ENCODE measurements around the gene TMEM63A. TPM values are rescaled to one million over a fixed set of nuclear protein-coding genes. Genes with fewer than 3 reads are reported as not detected.

Gene TMEM63A
- total RNA-seq, 4 donors from 2014 or later, result 14.6 to 30.7 (median 24.5) TPM

DNA sequence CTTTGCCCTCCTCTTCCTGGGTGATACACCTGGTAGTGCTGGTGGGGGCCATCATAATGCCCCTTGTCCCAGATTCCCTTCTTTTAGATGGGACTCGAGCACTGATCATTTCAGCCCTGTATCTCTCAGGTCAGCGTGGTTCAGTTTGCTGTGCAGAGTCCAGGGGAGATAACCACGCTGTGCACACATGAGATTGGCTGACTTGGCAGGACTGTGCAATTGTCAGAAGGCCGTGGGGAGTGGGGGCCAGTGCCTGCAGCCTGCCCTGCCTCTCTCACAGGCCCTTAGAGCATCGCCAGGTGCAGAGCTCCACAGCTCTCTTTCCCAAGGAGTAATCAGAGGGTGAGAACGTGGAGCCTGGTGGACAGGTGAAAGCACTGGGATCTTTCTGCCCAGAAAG lies 57.1 kb downstream of the TMEM63A start:
- TF ChIP-seq POLR2AphosphoS5 (IDR thresholded peaks at IDR 0.05) (no peak), EP300 (IDR thresholded peaks at IDR 0.05) (no peak), POLR2A (IDR thresholded peaks at IDR 0.05; ENCODE audit: low read depth) (no peak)
- TF ChIP-seq, protein P1, sequence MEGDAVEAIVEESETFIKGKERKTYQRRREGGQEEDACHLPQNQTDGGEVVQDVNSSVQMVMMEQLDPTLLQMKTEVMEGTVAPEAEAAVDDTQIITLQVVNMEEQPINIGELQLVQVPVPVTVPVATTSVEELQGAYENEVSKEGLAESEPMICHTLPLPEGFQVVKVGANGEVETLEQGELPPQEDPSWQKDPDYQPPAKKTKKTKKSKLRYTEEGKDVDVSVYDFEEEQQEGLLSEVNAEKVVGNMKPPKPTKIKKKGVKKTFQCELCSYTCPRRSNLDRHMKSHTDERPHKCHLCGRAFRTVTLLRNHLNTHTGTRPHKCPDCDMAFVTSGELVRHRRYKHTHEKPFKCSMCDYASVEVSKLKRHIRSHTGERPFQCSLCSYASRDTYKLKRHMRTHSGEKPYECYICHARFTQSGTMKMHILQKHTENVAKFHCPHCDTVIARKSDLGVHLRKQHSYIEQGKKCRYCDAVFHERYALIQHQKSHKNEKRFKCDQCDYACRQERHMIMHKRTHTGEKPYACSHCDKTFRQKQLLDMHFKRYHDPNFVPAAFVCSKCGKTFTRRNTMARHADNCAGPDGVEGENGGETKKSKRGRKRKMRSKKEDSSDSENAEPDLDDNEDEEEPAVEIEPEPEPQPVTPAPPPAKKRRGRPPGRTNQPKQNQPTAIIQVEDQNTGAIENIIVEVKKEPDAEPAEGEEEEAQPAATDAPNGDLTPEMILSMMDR (IDR thresholded peaks at IDR 0.05), result no peak
- no peaks in the 10 kb centered on the region for H3K9me3 ChIP-seq
- intact Hi-C loops (cut with DNase I), result no loop called here
- H3K36me3 ChIP-seq, result peaks cover 14 to 38% (median 21%) of the 10 kb centered on the region in 4 donors
- no peak for DNase-seq (ENCODE audit: extremely low spot score)
- 91% methylated on average over 6 of the region's 6 CpGs for WGBS
- no peak overlapping the region for H3K4me3 ChIP-seq
- H3K27me3 ChIP-seq, result no peaks in the 10 kb centered on the region
- peaks cover 32 to 67% (median 58%) of the 10 kb centered on the region in 4 donors for H3K4me1 ChIP-seq
- no peak overlapping the region for H3K27ac ChIP-seq (replicated peaks in 1 of 4)

DNA sequence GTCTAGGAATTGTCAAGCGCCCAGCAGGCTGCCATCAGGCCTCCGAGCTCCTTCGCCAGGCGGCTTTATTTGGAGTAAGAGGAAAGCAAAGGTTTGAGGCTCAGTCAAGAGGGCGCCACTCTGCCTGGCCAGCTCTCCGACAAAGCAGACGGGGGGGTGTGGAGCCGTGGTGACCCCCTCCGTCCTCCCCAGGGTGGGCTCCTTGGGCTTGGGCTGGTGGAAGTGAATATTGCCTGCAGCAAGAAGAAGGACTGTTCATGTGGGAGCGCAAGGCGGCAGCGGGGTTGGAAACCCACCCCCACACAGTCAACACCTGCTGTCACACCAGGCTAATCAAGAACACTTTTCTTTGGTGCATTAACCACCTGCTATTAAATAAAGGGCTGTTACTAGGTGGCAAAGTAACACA lies 57.6 kb downstream of the TMEM63A start:
- TF ChIP-seq EP300 (IDR thresholded peaks at IDR 0.05), result no peak
- Histone ChIP-seq H3K9me3 (no peaks in the 10 kb centered on the region), H3K4me1 (peaks cover 37 to 72% (median 63%) of the 10 kb centered on the region in 4 donors), H3K27me3 (no peaks in the 10 kb centered on the region), H3K27ac (replicated peaks in 1 of 4) (peak overlapping the region in 1 of 4 donors; percentile 11), H3K4me3 (no peak overlapping the region), H3K36me3 (peaks cover 14 to 33% (median 17%) of the 10 kb centered on the region in 4 donors)
- no peak for DNase-seq (ENCODE audit: extremely low spot score)
- WGBS, result 94% methylated on average over 12 of the region's 12 CpGs
- intact Hi-C loops (cut with DNase I), result no loop called here

DNA sequence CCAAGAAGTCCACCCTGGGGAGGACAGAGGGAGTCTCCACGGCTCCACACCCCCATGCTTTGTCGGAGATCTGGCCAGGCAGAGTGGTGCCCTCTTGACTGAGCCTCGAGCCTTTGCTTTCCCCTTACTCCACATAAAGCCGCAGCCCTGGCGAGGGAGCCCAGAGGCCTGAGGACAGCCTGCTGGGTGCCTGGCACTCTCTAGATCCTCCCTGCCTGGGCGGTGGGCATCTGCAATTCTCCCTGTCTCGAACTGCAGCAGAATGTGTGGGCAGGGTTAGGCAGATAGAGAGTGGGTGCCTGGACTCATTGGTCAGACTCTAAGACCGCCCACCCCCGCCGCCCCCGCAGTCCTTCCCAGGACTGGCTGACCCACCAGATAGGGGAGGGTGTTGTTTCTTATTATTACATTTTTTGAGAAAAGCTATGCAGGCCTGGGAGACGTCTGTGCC lies 58.3 kb downstream of the TMEM63A start:
- H3K4me1 ChIP-seq, result peaks cover 42 to 78% (median 68%) of the 10 kb centered on the region in 4 donors
- no peak for TF ChIP-seq POLR2AphosphoS5 (IDR thresholded peaks at IDR 0.05)
- no peak for TF ChIP-seq POLR2A (IDR thresholded peaks at IDR 0.05; ENCODE audit: low read depth)
- TF ChIP-seq, protein P1 (IDR thresholded peaks at IDR 0.05), result no peak
- TF ChIP-seq EP300 (IDR thresholded peaks at IDR 0.05), result no peak
- no peaks in the 10 kb centered on the region for H3K27me3 ChIP-seq
- peaks cover 7 to 26% (median 11%) of the 10 kb centered on the region in 4 donors for H3K36me3 ChIP-seq
- intact Hi-C loops (cut with DNase I), result no loop called here
- no peak overlapping the region for H3K4me3 ChIP-seq
- whole genome bisulfite sequencing, result 72% methylated on average over 7 of the region's 12 CpGs
- no peak for DNase-seq (ENCODE audit: extremely low spot score)
- no peaks in the 10 kb centered on the region for H3K9me3 ChIP-seq
- peak overlapping the region in 1 of 4 donors; percentile 22 for H3K27ac ChIP-seq (replicated peaks in 1 of 4)

DNA sequence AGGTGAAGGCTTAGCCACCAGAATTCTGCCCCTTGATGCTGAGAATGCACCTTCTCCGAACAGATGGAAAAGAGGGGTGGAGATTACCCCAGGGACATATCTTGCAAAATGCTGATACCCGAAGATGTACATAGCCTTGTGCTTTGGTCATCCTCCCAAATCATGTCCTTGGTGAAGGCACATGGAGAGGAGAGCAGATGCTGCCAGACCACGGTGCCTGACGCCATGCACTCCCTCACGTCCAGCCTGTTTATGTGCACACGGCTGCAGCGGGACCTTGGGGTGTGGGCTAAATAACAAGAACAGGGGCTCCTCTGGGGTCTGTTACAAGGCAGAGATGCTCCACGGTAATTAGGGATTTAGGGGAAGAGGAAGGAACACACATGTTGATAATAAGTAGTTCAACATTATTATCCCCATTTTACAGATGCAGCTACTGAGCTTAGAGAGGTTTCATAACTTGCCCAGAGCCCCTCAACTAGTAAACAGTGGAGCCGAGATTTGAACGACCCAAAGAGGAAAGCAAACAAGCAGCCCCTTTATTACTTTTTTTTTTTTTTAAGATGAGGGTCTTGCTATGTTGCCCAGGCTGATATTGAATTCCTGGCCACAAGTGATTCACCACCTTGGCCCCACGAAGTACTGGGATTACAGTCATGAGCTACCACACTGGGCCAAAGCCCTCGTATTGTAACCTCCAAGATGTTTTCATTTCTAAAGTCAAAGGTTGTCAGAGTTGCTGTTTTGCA lies 59.4 kb downstream of the TMEM63A start:
- Histone ChIP-seq H3K27ac (replicated peaks in 1 of 4) (peak overlapping the region in 2 of 4 donors; percentile 22 to 27), H3K36me3 (peaks cover 4 to 23% (median 8%) of the 10 kb centered on the region in 4 donors), H3K4me1 (peaks cover 50 to 88% (median 77%) of the 10 kb centered on the region in 4 donors), H3K27me3 (no peaks in the 10 kb centered on the region), H3K4me3 (no peak overlapping the region), H3K9me3 (no peaks in the 10 kb centered on the region)
- DNase-seq (ENCODE audit: extremely low spot score), result no peak
- TF ChIP-seq POLR2A (IDR thresholded peaks at IDR 0.05; ENCODE audit: low read depth), result no peak
- TF ChIP-seq POLR2AphosphoS5 (IDR thresholded peaks at IDR 0.05), result no peak
- TF ChIP-seq EP300 (IDR thresholded peaks at IDR 0.05), result no peak
- TF ChIP-seq, protein P1 (IDR thresholded peaks at IDR 0.05), result no peak
- intact Hi-C loops (cut with DNase I), result no loop called here
- 76% methylated on average over 11 of the region's 12 CpGs for WGBS

DNA sequence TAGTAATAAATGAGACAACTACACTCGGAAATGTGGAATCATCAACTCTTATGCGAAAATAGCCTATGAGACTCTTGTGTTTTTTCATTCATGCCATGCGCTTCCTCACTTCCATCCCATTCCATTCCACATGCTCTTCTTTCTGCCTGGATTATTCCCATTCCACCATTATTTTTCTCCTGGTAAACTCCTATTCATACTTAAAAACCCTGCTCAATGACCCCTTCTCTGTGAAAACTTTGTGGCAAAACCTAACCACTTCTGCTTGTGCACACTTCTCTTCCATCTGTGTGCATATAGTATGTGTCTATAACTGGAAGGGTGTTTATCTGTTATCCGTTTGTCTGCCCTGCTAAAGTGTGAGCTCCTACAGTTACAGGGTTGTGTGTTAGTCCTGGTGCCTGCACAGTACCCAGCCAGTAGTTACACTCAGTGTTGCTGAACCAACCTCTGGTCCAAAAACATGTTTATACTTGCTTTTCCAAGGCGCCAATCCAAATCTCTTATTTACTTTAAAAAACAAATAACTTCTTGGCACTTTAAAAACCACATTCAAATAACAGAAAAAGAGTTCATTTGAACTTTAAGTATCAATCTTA lies 61.6 kb downstream of the TMEM63A start:
- TF ChIP-seq EP300 (IDR thresholded peaks at IDR 0.05) (no peak), POLR2AphosphoS5 (IDR thresholded peaks at IDR 0.05) (no peak), POLR2A (IDR thresholded peaks at IDR 0.05; ENCODE audit: low read depth) (no peak)
- TF ChIP-seq, protein P1 (IDR thresholded peaks at IDR 0.05), result no peak
- intact Hi-C loops (cut with DNase I), result no loop called here
- peak overlapping the region; percentile 60 to 68 (median 66) for H3K27ac ChIP-seq (replicated peaks in 1 of 4)
- H3K4me3 ChIP-seq, result no peak overlapping the region
- no peaks in the 10 kb centered on the region for H3K9me3 ChIP-seq
- WGBS, result 73% methylated on average over 5 of the region's 5 CpGs
- DNase-seq (ENCODE audit: extremely low spot score), result no peak
- H3K36me3 ChIP-seq, result peaks cover 4 to 17% (median 8%) of the 10 kb centered on the region in 4 donors
- peaks cover 62 to 92% (median 83%) of the 10 kb centered on the region in 4 donors for H3K4me1 ChIP-seq
- no peaks in the 10 kb centered on the region for H3K27me3 ChIP-seq
